ENCODE measurements around the gene MED17. TPM values are rescaled to one million over a fixed set of nuclear protein-coding genes. Genes with fewer than 3 reads are reported as not detected.
A peak's percentile ranks its signal among the peaks of the same experiment; 100 is the strongest.

Gene MED17
- total and polyA plus RNA-seq, 4 donors = 8.9 to 33.1 (median 21.7) TPM

DNA sequence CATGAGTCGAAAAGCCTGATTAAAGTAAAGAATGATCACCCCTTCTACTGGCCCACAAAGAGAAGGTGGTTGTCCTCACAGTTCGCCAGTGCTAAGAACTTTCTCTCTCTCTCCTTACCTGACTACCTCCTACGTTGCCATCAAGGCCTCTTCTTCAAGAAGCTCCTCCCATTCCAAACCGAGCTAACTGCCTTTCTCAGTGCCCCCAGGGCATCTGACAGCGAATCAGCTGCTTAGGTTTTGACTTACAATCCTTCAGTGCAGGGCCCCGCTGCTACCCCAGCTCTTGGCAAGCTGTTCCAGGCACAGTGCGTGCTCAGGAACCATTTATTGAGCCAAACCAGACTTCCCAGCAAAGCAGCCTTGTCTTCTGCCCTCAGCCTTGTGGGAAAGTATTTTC, 60.5 kb downstream of the MED17 start:
- DNase-seq (no peak), ATAC-seq (ENCODE audit: low FRiP score) (no peak)
- H3K36me3 ChIP-seq (ENCODE audit: control insufficient read depth in 1 of 2, insufficient read depth in 2 of 2, low read length in 1 of 2) = no peaks in the 10 kb centered on the region
- no peaks in the 10 kb centered on the region for H3K9me3 ChIP-seq (ENCODE audit: control insufficient read depth, low read length)
- WGBS, 2 donors = 80 to 88% methylated on average over 7 of the region's 7 CpGs
- intact Hi-C loops (cut with DNase I) = no loop called here
- no peak overlapping the region for H3K4me3 ChIP-seq (ENCODE audit: low read length in 2 of 2)
- no peaks in the 10 kb centered on the region for H3K4me1 ChIP-seq (ENCODE audit: control insufficient read depth in 1 of 2, insufficient read depth in 2 of 2, low read length in 2 of 2)
- H3K27ac ChIP-seq (ENCODE audit: low read depth in 1 of 2, low read length in 2 of 2) = no peak overlapping the region
- no peaks in the 10 kb centered on the region for H3K27me3 ChIP-seq (ENCODE audit: control insufficient read depth in 1 of 2, insufficient read depth in 2 of 2, low read length in 1 of 2)

DNA sequence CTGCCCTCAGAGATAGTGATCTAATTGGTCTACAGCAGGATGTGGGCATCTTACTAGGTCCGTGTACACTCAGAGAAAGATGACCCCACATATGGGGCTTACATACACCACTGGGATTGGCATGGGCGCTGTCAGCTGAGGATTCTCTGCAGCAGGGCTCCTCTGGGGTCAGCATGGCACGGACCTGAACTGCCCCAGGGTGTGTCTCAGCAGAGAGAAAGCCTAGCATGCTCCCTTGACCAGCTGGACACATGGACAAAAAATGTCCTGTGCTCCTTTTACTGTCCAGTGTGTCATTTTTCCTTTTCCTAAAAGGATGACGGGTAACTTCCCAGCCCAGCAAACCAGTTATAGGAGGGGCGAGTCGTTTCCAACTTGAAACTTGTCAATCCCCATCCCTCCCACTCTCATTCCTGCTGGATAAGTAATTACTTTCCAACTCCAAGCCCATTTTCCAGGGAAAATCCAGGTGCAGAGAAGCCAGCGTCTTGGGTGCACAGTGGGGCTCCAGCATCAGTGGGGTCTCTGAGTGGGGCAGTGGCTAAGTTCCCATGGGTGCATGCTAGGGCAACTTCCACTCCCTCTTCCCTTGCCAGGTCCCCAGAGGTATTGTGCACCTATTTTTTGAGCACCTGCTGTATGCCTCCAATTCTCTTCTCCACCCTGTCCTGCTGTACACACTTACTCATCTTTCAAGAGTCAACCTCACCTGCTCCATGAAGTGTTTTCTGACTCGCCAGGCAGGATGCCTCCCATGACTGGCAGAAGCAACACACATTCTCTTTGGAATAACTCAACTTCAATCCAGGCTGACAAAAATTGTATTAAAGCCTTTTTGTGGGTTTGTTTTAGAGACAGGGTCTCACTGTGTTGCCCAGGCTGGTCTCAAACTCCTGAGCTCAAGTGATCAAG, 61.4 kb downstream of the MED17 start:
- H3K4me1 ChIP-seq (ENCODE audit: control insufficient read depth in 1 of 2, insufficient read depth in 2 of 2, low read length in 2 of 2) = no peaks in the 10 kb centered on the region
- intact Hi-C loops (cut with DNase I) = no loop called here
- DNase-seq (no peak), ATAC-seq (ENCODE audit: low FRiP score) (no peak)
- WGBS, 2 donors = 85 to 87% methylated on average over 8 of the region's 8 CpGs
- H3K27me3 ChIP-seq (ENCODE audit: control insufficient read depth in 1 of 2, insufficient read depth in 2 of 2, low read length in 1 of 2) = no peaks in the 10 kb centered on the region
- no peak overlapping the region for H3K4me3 ChIP-seq (ENCODE audit: low read length in 2 of 2)
- no peak overlapping the region for H3K27ac ChIP-seq (ENCODE audit: low read depth in 1 of 2, low read length in 2 of 2)
- no peaks in the 10 kb centered on the region for H3K36me3 ChIP-seq (ENCODE audit: control insufficient read depth in 1 of 2, insufficient read depth in 2 of 2, low read length in 1 of 2)
- H3K9me3 ChIP-seq (ENCODE audit: control insufficient read depth, low read length) = no peaks in the 10 kb centered on the region

DNA sequence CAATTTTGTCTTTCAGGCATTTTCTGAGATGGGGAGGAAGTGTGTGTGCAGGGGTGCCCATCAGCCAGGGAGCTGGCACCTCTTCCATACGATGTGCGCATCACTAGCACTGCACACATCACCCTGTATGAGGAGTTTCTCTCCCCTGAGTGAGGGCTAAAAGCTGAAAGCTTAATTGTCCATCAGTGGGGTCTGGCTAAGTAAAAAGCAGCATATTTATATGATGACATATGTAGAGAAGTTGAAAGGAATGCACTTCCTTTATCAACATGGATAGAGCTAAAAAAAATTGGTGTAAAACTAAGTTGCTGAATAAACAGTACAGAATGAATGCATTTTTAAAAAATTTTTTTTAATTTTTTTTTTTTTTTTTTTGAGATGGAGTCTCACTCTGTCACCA, 62.3 kb downstream of the MED17 start:
- no peak overlapping the region for H3K4me3 ChIP-seq (ENCODE audit: low read length in 2 of 2)
- H3K36me3 ChIP-seq (ENCODE audit: control insufficient read depth in 1 of 2, insufficient read depth in 2 of 2, low read length in 1 of 2) = no peaks in the 10 kb centered on the region
- ATAC-seq (ENCODE audit: low FRiP score) (no peak), DNase-seq (no peak)
- H3K27ac ChIP-seq (ENCODE audit: low read depth in 1 of 2, low read length in 2 of 2) = no peak overlapping the region
- no peaks in the 10 kb centered on the region for H3K9me3 ChIP-seq (ENCODE audit: control insufficient read depth, low read length)
- H3K27me3 ChIP-seq (ENCODE audit: control insufficient read depth in 1 of 2, insufficient read depth in 2 of 2, low read length in 1 of 2) = no peaks in the 10 kb centered on the region
- intact Hi-C loops (cut with DNase I) = no loop called here
- WGBS, 2 donors = 90 to 92% methylated on average over 2 of the region's 2 CpGs
- no peaks in the 10 kb centered on the region for H3K4me1 ChIP-seq (ENCODE audit: control insufficient read depth in 1 of 2, insufficient read depth in 2 of 2, low read length in 2 of 2)

DNA sequence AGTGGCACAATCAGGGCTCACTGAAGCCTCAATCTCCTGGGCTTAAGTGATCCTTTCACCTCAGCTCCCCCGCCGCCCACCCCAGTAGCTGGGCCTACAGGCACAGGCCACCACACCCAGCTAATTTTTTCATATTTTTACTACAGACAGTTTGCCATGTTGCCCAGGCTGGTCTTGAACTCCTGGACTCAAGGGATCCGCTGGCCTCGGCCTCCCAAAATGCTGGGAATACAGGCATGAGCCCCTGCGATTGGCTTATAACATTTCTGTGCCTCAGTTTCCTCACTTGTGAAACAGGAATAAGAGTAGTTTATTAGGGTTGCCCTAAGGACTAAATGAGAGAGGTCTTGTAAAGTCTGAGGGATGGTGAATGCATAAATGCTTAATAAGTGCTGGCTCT, 65.1 kb downstream of the MED17 start:
- Histone ChIP-seq H3K27ac (ENCODE audit: low read depth in 1 of 2, low read length in 2 of 2) (no peak overlapping the region), H3K9me3 (ENCODE audit: control insufficient read depth, low read length) (no peaks in the 10 kb centered on the region), H3K4me1 (ENCODE audit: control insufficient read depth in 1 of 2, insufficient read depth in 2 of 2, low read length in 2 of 2) (no peaks in the 10 kb centered on the region), H3K36me3 (ENCODE audit: control insufficient read depth in 1 of 2, insufficient read depth in 2 of 2, low read length in 1 of 2) (no peaks in the 10 kb centered on the region), H3K27me3 (ENCODE audit: control insufficient read depth in 1 of 2, insufficient read depth in 2 of 2, low read length in 1 of 2) (no peaks in the 10 kb centered on the region), H3K4me3 (ENCODE audit: low read length in 2 of 2) (no peak overlapping the region)
- no peak for DNase-seq
- 95 to 98% methylated on average over 5 of the region's 5 CpGs for WGBS, 2 donors
- no peak for ATAC-seq (ENCODE audit: low FRiP score)
- intact Hi-C loops (cut with DNase I) = no loop called here

DNA sequence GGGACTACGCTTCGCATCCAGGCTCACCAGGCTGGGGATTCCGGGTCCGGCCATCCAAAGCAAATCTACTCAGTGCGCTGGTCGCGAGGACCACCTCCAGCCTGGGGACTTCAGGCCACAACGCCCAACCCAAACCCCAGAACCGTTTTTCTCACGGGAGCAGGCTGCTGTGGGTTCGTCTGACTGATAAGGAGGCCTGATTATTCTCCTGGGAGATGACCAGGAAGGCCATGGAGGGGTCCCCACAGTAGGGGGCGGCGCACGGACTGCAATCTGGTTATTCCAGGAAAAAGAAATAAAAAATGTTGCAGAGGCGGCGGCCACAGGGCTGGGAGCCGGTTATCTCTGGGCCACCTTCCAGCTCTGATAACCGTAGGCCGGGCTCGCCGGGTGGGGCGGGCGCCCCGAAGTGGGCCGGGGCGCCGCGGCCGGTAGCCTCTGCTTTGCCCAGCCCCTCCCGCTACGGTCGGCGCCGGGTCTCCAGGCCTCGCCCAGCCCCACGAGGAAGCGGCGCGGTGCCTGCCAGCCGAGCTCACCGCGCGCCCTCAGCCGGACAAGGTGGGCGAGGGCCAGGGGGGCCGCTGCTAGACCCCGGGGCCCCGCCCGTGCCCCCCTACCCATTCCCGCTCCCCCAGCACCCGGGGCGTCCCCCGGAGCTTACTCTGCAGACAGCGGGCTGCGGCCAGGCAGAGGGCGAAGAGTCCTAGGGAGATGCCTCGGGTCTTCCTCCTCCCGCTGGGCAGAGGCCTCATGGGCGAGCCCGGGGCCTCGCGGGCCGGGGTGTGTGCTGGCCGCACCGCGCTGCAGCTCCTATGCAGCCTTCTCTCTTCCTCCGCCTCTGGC, 65.9 kb downstream of the MED17 start:
- Histone ChIP-seq H3K4me3 (ENCODE audit: low read length in 2 of 2) (peak overlapping the region; percentile 70 to 77), H3K27me3 (ENCODE audit: control insufficient read depth in 1 of 2, insufficient read depth in 2 of 2, low read length in 1 of 2) (no peaks in the 10 kb centered on the region), H3K9me3 (ENCODE audit: control insufficient read depth, low read length) (no peaks in the 10 kb centered on the region), H3K36me3 (ENCODE audit: control insufficient read depth in 1 of 2, insufficient read depth in 2 of 2, low read length in 1 of 2) (no peaks in the 10 kb centered on the region), H3K4me1 (ENCODE audit: control insufficient read depth in 1 of 2, insufficient read depth in 2 of 2, low read length in 2 of 2) (no peaks in the 10 kb centered on the region), H3K27ac (ENCODE audit: low read depth in 1 of 2, low read length in 2 of 2) (no peak overlapping the region)
- WGBS, 2 donors = 6 to 7% methylated on average over 61 to 67 of the region's 67 CpGs
- intact Hi-C loops (cut with DNase I) = no loop called here
- peak; percentile 64 for ATAC-seq (ENCODE audit: low FRiP score)
- peak; percentile 47 to 79 for DNase-seq

DNA sequence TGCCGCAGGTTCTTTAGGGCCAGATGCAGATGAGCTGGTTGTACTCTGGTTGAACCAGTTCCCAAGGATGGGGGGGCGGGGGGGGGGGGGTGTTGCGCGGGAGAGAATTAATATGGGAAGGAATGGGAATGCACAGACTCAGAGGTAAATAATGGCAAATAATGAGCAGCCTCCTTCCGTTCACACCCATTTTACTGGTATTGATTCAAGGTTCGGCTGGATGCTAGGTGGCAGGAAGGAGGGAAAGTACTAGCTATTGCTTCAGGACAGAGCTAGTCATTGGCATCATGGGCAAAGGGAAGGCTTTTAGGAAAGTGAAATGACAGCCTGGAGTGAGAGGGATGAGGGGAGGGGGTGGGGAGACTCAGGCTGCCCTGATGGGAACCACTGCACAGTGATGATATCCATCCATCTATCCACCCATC, 66.5 kb downstream of the MED17 start, which contains the start of gene VSTM5:
Gene VSTM5 (minus strand): TSS at position 25 of the 425 bp plus-strand sequence. CDS start 116 bp downstream, outside the sequence.
- H3K27ac ChIP-seq (ENCODE audit: low read depth in 1 of 2, low read length in 2 of 2) = no peak within 1 kb of the TSS
- intact Hi-C loops (cut with DNase I) = no loop called here
- no peaks in the 10 kb centered on the region for H3K36me3 ChIP-seq (ENCODE audit: control insufficient read depth in 1 of 2, insufficient read depth in 2 of 2, low read length in 1 of 2)
- no peaks in the 10 kb centered on the region for H3K4me1 ChIP-seq (ENCODE audit: control insufficient read depth in 1 of 2, insufficient read depth in 2 of 2, low read length in 2 of 2)
- 20 to 21% methylated on average over 6 of the region's 6 CpGs for WGBS, 2 donors
- DNase-seq (no peak), ATAC-seq (ENCODE audit: low FRiP score) (no peak)
- no peaks in the 10 kb centered on the region for H3K27me3 ChIP-seq (ENCODE audit: control insufficient read depth in 1 of 2, insufficient read depth in 2 of 2, low read length in 1 of 2)
- H3K9me3 ChIP-seq (ENCODE audit: control insufficient read depth, low read length) = no peaks in the 10 kb centered on the region
- peak within 1 kb of the TSS; percentile 70 to 77 for H3K4me3 ChIP-seq (ENCODE audit: low read length in 2 of 2)

DNA sequence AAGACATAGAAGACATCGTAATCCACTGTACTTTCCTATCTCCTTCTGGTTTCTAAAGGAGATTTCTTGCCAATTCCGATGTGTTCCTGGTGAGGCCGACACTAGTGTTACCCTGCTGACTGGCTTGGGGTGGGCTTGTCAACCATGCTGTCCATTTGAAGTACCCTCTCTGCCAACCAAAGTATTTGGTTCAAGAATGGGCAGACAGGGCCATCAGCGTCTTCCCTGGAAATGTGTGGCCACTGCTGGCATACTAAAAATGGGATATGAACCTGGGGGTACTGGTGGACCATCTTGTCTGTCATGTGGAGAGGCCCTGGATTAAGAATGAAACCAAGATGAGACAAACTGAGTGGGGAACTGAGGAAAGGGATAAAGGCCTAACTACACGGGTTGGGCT, 68.2 kb downstream of the MED17 start:
- no peak overlapping the region for H3K4me3 ChIP-seq (ENCODE audit: low read length in 2 of 2)
- DNase-seq (no peak), ATAC-seq (ENCODE audit: low FRiP score) (no peak)
- H3K36me3 ChIP-seq (ENCODE audit: control insufficient read depth in 1 of 2, insufficient read depth in 2 of 2, low read length in 1 of 2) = no peaks in the 10 kb centered on the region
- H3K27ac ChIP-seq (ENCODE audit: low read depth in 1 of 2, low read length in 2 of 2) = no peak overlapping the region
- H3K9me3 ChIP-seq (ENCODE audit: control insufficient read depth, low read length) = no peaks in the 10 kb centered on the region
- intact Hi-C loops (cut with DNase I) = no loop called here
- 96 to 99% methylated on average over 5 of the region's 5 CpGs for WGBS, 2 donors
- H3K27me3 ChIP-seq (ENCODE audit: control insufficient read depth in 1 of 2, insufficient read depth in 2 of 2, low read length in 1 of 2) = no peaks in the 10 kb centered on the region
- peaks cover 0 to under 1% of the 10 kb centered on the region in 2 donors for H3K4me1 ChIP-seq (ENCODE audit: control insufficient read depth in 1 of 2, insufficient read depth in 2 of 2, low read length in 2 of 2)

DNA sequence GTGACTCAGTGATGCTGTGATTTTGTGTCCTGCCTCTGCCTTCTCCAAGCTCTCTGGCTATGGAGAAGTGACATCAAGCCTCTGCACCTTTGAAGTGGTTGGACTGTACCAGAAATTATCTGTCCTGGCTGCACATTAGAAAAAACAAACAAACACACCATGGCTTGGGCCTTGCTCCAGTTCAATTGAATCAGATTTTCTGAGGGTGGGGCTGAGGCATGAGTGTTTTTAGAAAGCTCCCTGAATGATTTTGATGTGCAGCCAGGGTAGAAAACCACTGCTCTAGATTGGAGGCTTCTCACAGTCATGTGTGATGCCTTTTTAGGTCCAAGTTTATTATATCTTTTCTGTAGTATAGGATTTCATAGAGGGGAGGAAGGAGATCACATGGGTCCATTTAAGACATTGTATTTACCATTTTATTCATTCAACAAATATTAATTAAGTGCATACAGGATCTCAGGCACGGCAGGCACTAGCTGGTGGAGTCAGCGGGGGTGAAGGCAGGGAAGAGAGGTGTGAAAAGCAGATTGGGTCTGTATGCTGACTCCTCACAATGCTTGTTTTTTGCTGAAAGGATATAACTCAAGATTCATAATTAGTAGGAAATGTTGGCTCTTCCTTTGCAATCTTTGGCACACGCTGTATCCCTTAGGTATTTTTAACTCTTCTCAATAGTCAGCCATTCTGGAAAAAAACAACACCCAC, 73.5 kb downstream of the MED17 start:
- no peaks in the 10 kb centered on the region for H3K27me3 ChIP-seq (ENCODE audit: control insufficient read depth in 1 of 2, insufficient read depth in 2 of 2, low read length in 1 of 2)

More for the DNA sequence above, 73.5 kb downstream of the MED17 start:
- Histone ChIP-seq H3K9me3 (ENCODE audit: control insufficient read depth, low read length) (no peaks in the 10 kb centered on the region), H3K36me3 (ENCODE audit: control insufficient read depth in 1 of 2, insufficient read depth in 2 of 2, low read length in 1 of 2) (no peaks in the 10 kb centered on the region), H3K27ac (ENCODE audit: low read depth in 1 of 2, low read length in 2 of 2) (no peak overlapping the region), H3K4me3 (ENCODE audit: low read length in 2 of 2) (no peak overlapping the region), H3K4me1 (ENCODE audit: control insufficient read depth in 1 of 2, insufficient read depth in 2 of 2, low read length in 2 of 2) (peaks cover 0 to 6% of the 10 kb centered on the region in 2 donors)
- intact Hi-C loops (cut with DNase I) = no loop called here
- ATAC-seq (ENCODE audit: low FRiP score) (peak; percentile 44), DNase-seq (no peak)
- 64 to 78% methylated on average over 3 of the region's 3 CpGs for WGBS, 2 donors

All from aorta (tissue), 5 donors.